H1 (cell line): ENCODE data around the gene HEATR1. TPM values are rescaled to one million over a fixed set of nuclear protein-coding genes. Genes with fewer than 3 reads are reported as not detected.

ENCODE experiments used
- ATF3 ChIP-seq: IDR thresholded peaks from 2 replicates; pipeline ENCODE4 v1.6.1; 2011; ENCODE audit warnings: low read depth, mild to moderate bottlenecking, low read length; ENCODE audit not compliant: insufficient read depth
- BRCA1 ChIP-seq: IDR thresholded peaks from 2 replicates; pipeline ENCODE4 v1.6.1; 2012; ENCODE audit warnings: low read depth, low read length, improper control_type of control experiment
- CBX8 ChIP-seq: fragments of 300-800, 300-1000 bp; sonication (generic); IDR thresholded peaks from 2 replicates; pipeline ENCODE4 v1.7.1; 2016; ENCODE audit warnings: low read depth, low read length, borderline replicate concordance
- CHD1 ChIP-seq: IDR thresholded peaks from 2 replicates; pipeline ENCODE4 v1.6.1; 2012; ENCODE audit warnings: low read depth, low read length, improper control_type of control experiment
- FOSL1 ChIP-seq: IDR thresholded peaks from 2 replicates; pipeline ENCODE4 v1.6.1; 2011; ENCODE audit warnings: mild to moderate bottlenecking, low read depth, low read length, moderate library complexity; ENCODE audit not compliant: insufficient read depth
- HDAC6 ChIP-seq: IDR thresholded peaks from one replicate; pipeline ENCODE4 v1.7.1; 2012; ENCODE audit warnings: low read depth, mild to moderate bottlenecking, inconsistent platforms, low read length, moderate library complexity
- JUN ChIP-seq: IDR thresholded peaks from 2 replicates; pipeline ENCODE4 v1.6.1; 2011; ENCODE audit warnings: low read depth, mild to moderate bottlenecking, improper control_type of control experiment, low read length
- KDM5A ChIP-seq: fragments of 200-600 bp; IDR thresholded peaks from 2 replicates; pipeline ENCODE4 v1.7.1; 2012; ENCODE audit warnings: mild to moderate bottlenecking, low read length, inconsistent platforms, mixed read lengths
- SIX5 ChIP-seq: IDR thresholded peaks from 2 replicates; pipeline ENCODE4 v1.6.1; 2011; ENCODE audit warnings: mild to moderate bottlenecking, low read depth, low read length
- polyA plus RNA-seq, 7 experiments: library from polyadenylated mRNA; depleted of rRNA in 3 of 7; stranded (reverse) in 5 of 7; unstranded in 2 of 7; fragments of >200 nt in 5 of 7; fragments of 200-250 nt in 2 of 7; gene quantifications; 1 replicate in 5 of 7; 2 replicates in 1 of 7; 4 replicates in 1 of 7; pipeline versions ENCODE4 v1.2.1 to v1.2.3, GENCODE V29; 2011 to 2013; ENCODE audit warnings: missing spikeins in 2 of 7, mixed read lengths in 2 of 7
- total RNA-seq: library from RNA; stranded (reverse); fragmentation: NEBNext Ultra II Directional; extraction: Animal tissue kit (Norgen Biotek cat#: 25700); gene quantifications from 2 replicates; pipeline ENCODE4 v1.2.1, GENCODE V29; 2021

HEATR1 gene
- total and polyA plus RNA-seq, 2 of the 8 experiments (the other 6 are each of a cell fraction or from before 2014, with no cell fraction given) = 13.0 to 95.8 TPM

- TF ChIP-seq BRCA1 (no peak), FOSL1 (no peak), ATF3 (no peak), SIX5 (no peak), JUN (no peak), KDM5A (no peak), CHD1 (no peak), HDAC6 (no peak), CBX8 (no peak)
Observed at GRCh38 chr1:236535190-236535589, 69.1 kb downstream of the HEATR1 start (continued).
